CD4-positive, alpha-beta memory T cell (primary cell): ENCODE data around the gene SLC35F3. TPM values are rescaled to one million over a fixed set of nuclear protein-coding genes. Genes with fewer than 3 reads are reported as not detected.

Source experiments
- CTCF ChIA-PET: fragments of 350-600 bp; sonication (Branson Sonifier 250); formaldehyde crosslinking; loops from one replicate; lab custom pipeline; 2021; ENCODE audit warnings: inconsistent platforms; ENCODE audit not compliant: partially characterized antibody; lab: Charles Lee
- POLR2A ChIA-PET: fragments of 350-600 bp; sonication (Branson Sonifier 250); formaldehyde crosslinking; loops from one replicate; lab custom pipeline; 2021; ENCODE audit not compliant: partially characterized antibody; lab: Charles Lee
- DNase-seq, 5 donors: peaks; one replicate each; pipeline versions ENCODE4 v3.0.0 to v3.0.0-alpha.2; 2020 to 2022; ENCODE audit warnings: mixed read lengths in 1 of 5
- H3K27ac ChIP-seq: one replicate; pipeline ENCODE4 v1.7.0; 2013; ENCODE audit warnings: low read depth, low read length
- H3K27me3 ChIP-seq: 2 replicates; pipeline ENCODE4 v1.7.0; 2013; ENCODE audit warnings: mild to moderate bottlenecking, low read length, moderate library complexity; ENCODE audit not compliant: insufficient read depth
- H3K36me3 ChIP-seq: 2 replicates; pipeline ENCODE4 v1.7.0; 2013; ENCODE audit warnings: mild to moderate bottlenecking, low read length, moderate library complexity; ENCODE audit not compliant: insufficient read depth
- H3K4me1 ChIP-seq: 2 replicates; pipeline ENCODE4 v1.7.0; 2013; ENCODE audit warnings: mild to moderate bottlenecking, low read length, moderate library complexity; ENCODE audit not compliant: insufficient read depth
- H3K4me3 ChIP-seq, 2 donors: one replicate each; pipeline ENCODE4 v1.7.0; 2013; ENCODE audit warnings: low read length in 2 of 2, mild to moderate bottlenecking in 1 of 2
- H3K9me3 ChIP-seq, 2 donors: one replicate each; pipeline ENCODE4 v1.7.0; 2013; ENCODE audit warnings: low read length in 2 of 2, control low read depth in 1 of 2; ENCODE audit not compliant: control insufficient read depth in 1 of 2
- H3K27ac Mint-ChIP-seq, 7 donors: one replicate each; pipeline ENCODE4 v1.8.0; 2020 to 2021; ENCODE audit warnings: mixed read lengths in 7 of 7, mild to moderate bottlenecking in 6 of 7, inconsistent platforms in 3 of 7, moderate library complexity in 3 of 7
- H3K27me3 Mint-ChIP-seq, 2 donors: one replicate each; pipeline ENCODE4 v1.8.0; 2020 to 2021; ENCODE audit warnings: mixed read lengths in 2 of 2
- H3K36me3 Mint-ChIP-seq, 2 donors: one replicate each; pipeline ENCODE4 v1.8.0; 2020 to 2021; ENCODE audit warnings: mixed read lengths in 2 of 2, inconsistent platforms in 1 of 2, mild to moderate bottlenecking in 1 of 2
- H3K4me1 Mint-ChIP-seq, 4 donors: one replicate each; pipeline ENCODE4 v1.8.0; 2020 to 2021; ENCODE audit warnings: mixed read lengths in 4 of 4, mild to moderate bottlenecking in 1 of 4
- H3K4me3 Mint-ChIP-seq, 8 donors: one replicate each; pipeline ENCODE4 v1.8.0; 2020 to 2021; ENCODE audit warnings: mixed read lengths in 8 of 8, mild to moderate bottlenecking in 7 of 8, moderate library complexity in 6 of 8, inconsistent platforms in 3 of 8
- H3K9me3 Mint-ChIP-seq, 8 donors: one replicate each; pipeline ENCODE4 v1.8.0; 2020 to 2021; ENCODE audit warnings: mixed read lengths in 8 of 8, mild to moderate bottlenecking in 5 of 8, inconsistent platforms in 3 of 8, moderate library complexity in 1 of 8
- intact Hi-C: fragments of 100-400 bp; cut with micrococcal nuclease; formaldehyde crosslinking; loops from one replicate; pipeline ENCODE4 v1.15.1; 2023
- polyA plus RNA-seq, 2 donors: library from polyadenylated mRNA; unstranded; fragments of 300-500 nt; fragmentation: Illumina TruSeq; gene quantifications; one replicate each; pipeline ENCODE4 v1.2.3, GENCODE V29; 2021
- total RNA-seq, 2 experiments: library from RNA; stranded (reverse); gene quantifications; one replicate each; pipeline ENCODE4 v1.2.3, GENCODE V29; 2021

The SLC35F3 gene
- total and polyA plus RNA-seq, 4 experiments from 2014 or later, result 0.12 to 0.84 TPM; not detected in 2

DNA sequence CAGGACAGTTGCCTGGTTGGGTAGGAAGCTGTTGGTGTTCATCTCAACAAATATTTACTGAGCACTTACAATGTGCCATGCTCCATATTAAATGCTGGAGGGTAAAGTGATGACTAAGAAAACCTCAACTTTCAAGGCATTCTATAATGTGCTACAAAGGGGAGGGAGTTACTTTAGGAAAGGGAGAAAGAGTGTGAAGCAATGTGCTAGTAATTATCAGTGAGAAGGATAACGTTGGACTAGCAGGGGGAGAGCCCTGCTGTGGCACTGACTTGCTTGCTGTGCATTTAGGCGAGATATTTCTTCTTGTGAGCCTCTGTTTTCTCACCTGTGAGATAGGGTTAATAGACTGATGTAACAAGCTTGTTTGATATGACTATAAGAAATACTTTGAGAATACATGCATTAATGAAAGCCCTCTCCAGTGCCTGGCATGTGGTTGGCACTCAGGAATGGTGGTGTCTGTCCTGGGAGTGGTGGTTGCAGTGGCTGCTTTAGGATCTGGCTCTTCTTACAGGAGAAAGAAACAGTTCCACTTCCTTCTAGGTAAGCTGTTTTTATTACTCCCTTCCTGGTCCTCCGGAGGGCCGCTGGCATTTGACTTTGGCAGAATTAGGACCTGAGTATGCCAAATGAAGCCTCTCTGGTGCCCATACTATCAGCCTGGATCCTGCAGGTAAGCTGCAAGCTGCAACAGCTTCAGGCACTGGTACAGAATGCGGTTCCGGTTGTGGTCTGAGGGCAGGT is 357.7 kb downstream of the SLC35F3 start:
- Mint-ChIP-seq H3K36me3 (no peaks in the 10 kb centered on the region), H3K27ac (no peak overlapping the region)
- CTCF ChIA-PET, result no interaction called here

GRCh38 chr1:234262754-234263105 is 358.3 kb downstream of the SLC35F3 start:
- Mint-ChIP-seq H3K9me3 (peaks cover 0 to 5% (median 3%) of the 10 kb centered on the region in 8 donors), H3K27ac (no peak overlapping the region), H3K36me3 (no peaks in the 10 kb centered on the region), H3K4me3 (no peak overlapping the region), H3K4me1 (peaks cover 0 to 9% (median 5%) of the 10 kb centered on the region in 4 donors), H3K27me3 (peaks cover 1 to 13% of the 10 kb centered on the region in 2 donors)
- peaks cover 8% of the 10 kb centered on the region for H3K4me1 ChIP-seq
- DNase-seq, result no peak
- no peaks in the 10 kb centered on the region for H3K9me3 ChIP-seq
- no peak overlapping the region for H3K27ac ChIP-seq
- intact Hi-C loops, result no loop called here
- no peaks in the 10 kb centered on the region for H3K36me3 ChIP-seq
- no peaks in the 10 kb centered on the region for H3K27me3 ChIP-seq
- H3K4me3 ChIP-seq, result no peak overlapping the region
- ChIA-PET CTCF (no interaction called here), POLR2A (no interaction called here)

More for the DNA sequence above, 357.7 kb downstream of the SLC35F3 start:
- Histone ChIP-seq H3K36me3 (no peaks in the 10 kb centered on the region), H3K9me3 (no peaks in the 10 kb centered on the region), H3K27me3 (no peaks in the 10 kb centered on the region), H3K4me3 (no peak overlapping the region), H3K27ac (no peak overlapping the region), H3K4me1 (peaks cover 8% of the 10 kb centered on the region)
- DNase-seq, result no peak
- no peak overlapping the region for H3K4me3 Mint-ChIP-seq
- H3K9me3 Mint-ChIP-seq, result peaks cover 0 to 9% (median 5%) of the 10 kb centered on the region in 8 donors
- peaks cover 4 to 13% of the 10 kb centered on the region in 2 donors for H3K27me3 Mint-ChIP-seq
- POLR2A ChIA-PET, result no interaction called here
- peaks cover 0 to 9% (median 5%) of the 10 kb centered on the region in 4 donors for H3K4me1 Mint-ChIP-seq
- intact Hi-C loops, result no loop called here

DNA sequence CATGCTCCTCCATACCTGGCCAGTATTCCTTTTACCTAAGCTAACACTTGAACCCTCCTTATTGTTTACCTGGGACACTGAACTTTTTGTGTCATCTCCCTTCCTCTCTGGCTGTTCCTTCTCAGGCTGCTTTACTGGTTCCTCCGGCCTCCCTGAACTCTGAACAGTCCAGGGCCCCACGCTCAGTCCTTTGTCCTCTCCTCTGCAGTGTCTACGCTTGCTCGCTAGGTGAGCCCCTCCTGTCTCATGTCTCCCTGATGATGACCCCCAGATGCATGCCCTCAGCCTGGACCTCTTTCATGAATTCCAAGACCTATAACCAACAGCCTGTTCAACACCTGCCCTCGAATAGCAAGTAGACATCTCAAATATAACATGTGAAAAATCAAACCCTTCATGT is 360.4 kb downstream of the SLC35F3 start:
- intact Hi-C loops, result no loop called here
- Mint-ChIP-seq H3K27ac (no peak overlapping the region), H3K27me3 (peaks cover 0 to 8% of the 10 kb centered on the region in 2 donors), H3K9me3 (peaks cover 0 to 1% (median 0%) of the 10 kb centered on the region in 8 donors), H3K36me3 (no peaks in the 10 kb centered on the region), H3K4me1 (peaks cover 0 to 9% (median 5%) of the 10 kb centered on the region in 4 donors), H3K4me3 (no peak overlapping the region)
- Histone ChIP-seq H3K9me3 (no peaks in the 10 kb centered on the region), H3K27me3 (no peaks in the 10 kb centered on the region), H3K4me1 (peaks cover 8% of the 10 kb centered on the region), H3K27ac (no peak overlapping the region), H3K36me3 (no peaks in the 10 kb centered on the region), H3K4me3 (no peak overlapping the region)
- ChIA-PET POLR2A (no interaction called here), CTCF (no interaction called here)
- no peak for DNase-seq

GRCh38 chr1:234265321-234265720 is 360.8 kb downstream of the SLC35F3 start:
- no peak overlapping the region for H3K4me3 Mint-ChIP-seq
- ChIA-PET POLR2A (no interaction called here), CTCF (no interaction called here)
- Histone ChIP-seq H3K9me3 (no peaks in the 10 kb centered on the region), H3K27ac (no peak overlapping the region), H3K4me1 (peaks cover 6% of the 10 kb centered on the region), H3K4me3 (no peak overlapping the region), H3K36me3 (no peaks in the 10 kb centered on the region), H3K27me3 (no peaks in the 10 kb centered on the region)
- no peak for DNase-seq
- H3K9me3 Mint-ChIP-seq, result peaks cover 0 to 1% (median 0%) of the 10 kb centered on the region in 8 donors
- intact Hi-C loops, result no loop called here
- H3K36me3 Mint-ChIP-seq, result no peaks in the 10 kb centered on the region
- H3K4me1 Mint-ChIP-seq, result peaks cover 0 to 6% (median 4%) of the 10 kb centered on the region in 4 donors
- H3K27ac Mint-ChIP-seq, result no peak overlapping the region
- peaks cover 0 to 8% of the 10 kb centered on the region in 2 donors for H3K27me3 Mint-ChIP-seq

DNA sequence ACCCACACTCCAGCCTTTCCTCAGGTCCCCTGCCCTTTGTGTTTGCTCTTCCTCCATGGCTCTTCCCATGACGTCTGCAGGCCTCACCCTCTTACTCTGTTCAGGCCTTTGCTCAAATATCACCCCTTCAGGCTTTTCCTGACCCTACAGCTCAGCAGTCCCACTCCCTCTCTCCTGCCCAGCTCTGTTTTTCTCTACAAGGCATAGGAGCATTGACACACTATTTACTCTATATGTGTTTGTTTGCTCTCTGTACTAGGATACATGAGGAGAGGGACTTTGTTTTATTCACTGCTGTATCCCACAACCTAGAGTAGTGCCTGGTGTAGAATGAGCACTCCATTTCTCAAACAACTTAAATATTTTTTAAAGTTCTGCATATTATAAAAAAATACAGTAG is 361.4 kb downstream of the SLC35F3 start:
- H3K9me3 Mint-ChIP-seq, result peaks cover 0 to 1% (median 0%) of the 10 kb centered on the region in 8 donors
- DNase-seq, result no peak
- peaks cover 0 to 6% of the 10 kb centered on the region in 2 donors for H3K27me3 Mint-ChIP-seq
- no peak overlapping the region for H3K4me3 Mint-ChIP-seq
- H3K36me3 Mint-ChIP-seq, result no peaks in the 10 kb centered on the region
- H3K4me1 Mint-ChIP-seq, result peaks cover 0 to under 1% (median 0%) of the 10 kb centered on the region in 4 donors
- H3K36me3 ChIP-seq, result no peaks in the 10 kb centered on the region
- peaks cover under 1% of the 10 kb centered on the region for H3K4me1 ChIP-seq
- H3K27me3 ChIP-seq, result no peaks in the 10 kb centered on the region
- H3K27ac Mint-ChIP-seq, result no peak overlapping the region
- ChIA-PET POLR2A (no interaction called here), CTCF (no interaction called here)
- H3K27ac ChIP-seq, result no peak overlapping the region
- intact Hi-C loops, result no loop called here
- no peak overlapping the region for H3K4me3 ChIP-seq
- H3K9me3 ChIP-seq, result no peaks in the 10 kb centered on the region

DNA sequence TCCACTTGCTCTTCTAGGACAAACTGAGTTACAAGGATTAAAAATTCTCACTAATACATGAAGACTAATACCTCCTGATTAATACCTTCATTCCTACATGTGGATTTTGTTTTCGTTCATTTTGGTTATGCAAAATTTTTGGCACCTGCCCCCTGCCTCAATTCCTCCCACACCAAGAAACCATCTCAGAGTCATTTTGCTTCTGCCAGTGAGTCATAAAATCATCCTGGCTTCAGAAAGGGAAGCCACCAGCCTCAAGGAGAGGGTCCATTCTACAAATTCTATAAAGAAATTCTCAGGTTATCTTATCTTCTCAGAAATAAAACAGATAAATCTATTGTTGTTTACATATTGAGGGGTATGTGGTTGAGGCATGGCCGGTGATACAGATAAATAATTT is 365.6 kb downstream of the SLC35F3 start:
- Mint-ChIP-seq H3K36me3 (no peaks in the 10 kb centered on the region), H3K27me3 (peaks cover 0 to 9% of the 10 kb centered on the region in 2 donors), H3K27ac (no peak overlapping the region), H3K4me3 (no peak overlapping the region), H3K9me3 (no peaks in the 10 kb centered on the region), H3K4me1 (peaks cover 0 to 4% (median 1%) of the 10 kb centered on the region in 4 donors)
- no peak overlapping the region for H3K4me3 ChIP-seq
- intact Hi-C loops, result no loop called here
- ChIA-PET CTCF (no interaction called here), POLR2A (no interaction called here)
- no peaks in the 10 kb centered on the region for H3K36me3 ChIP-seq
- no peaks in the 10 kb centered on the region for H3K27me3 ChIP-seq
- H3K4me1 ChIP-seq, result no peaks in the 10 kb centered on the region
- no peaks in the 10 kb centered on the region for H3K9me3 ChIP-seq
- no peak overlapping the region for H3K27ac ChIP-seq
- DNase-seq, result no peak

DNA sequence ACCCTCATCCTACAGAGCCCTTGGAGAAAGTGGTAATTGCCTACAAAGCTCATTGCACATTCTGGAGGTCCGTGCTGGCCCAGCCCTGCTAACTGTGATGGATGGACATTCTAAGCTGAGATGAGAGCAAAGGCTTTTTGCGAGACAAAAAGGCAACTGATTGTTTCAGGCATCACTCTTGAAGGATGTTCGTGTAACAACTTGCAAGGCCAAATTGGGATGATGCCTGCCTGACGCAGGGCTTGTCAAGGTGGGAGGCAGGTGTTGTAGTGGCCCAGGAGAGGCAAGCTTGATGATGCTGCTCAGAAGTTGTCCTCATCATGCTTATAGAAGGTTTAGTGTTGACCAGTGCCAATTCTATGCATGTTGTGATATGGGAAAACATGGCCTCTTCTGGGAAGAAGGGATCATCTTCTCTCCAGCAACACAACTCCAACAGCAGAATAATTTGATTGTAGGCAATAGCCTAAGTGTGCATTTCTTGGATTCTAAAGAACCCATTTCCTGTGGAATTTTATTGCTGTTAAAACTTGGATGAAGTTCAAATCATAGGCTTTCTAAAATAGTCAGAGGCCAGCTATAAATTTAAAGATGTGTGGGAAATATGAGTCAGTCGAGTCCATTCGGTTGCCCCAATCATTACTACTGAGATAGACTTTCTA is 366.2 kb downstream of the SLC35F3 start:
- intact Hi-C loops, result no loop called here
- H3K27ac Mint-ChIP-seq, result no peak overlapping the region

More for the DNA sequence above, 366.2 kb downstream of the SLC35F3 start:
- peak overlapping the region in 1 of 8 donors; percentile 41 for H3K4me3 Mint-ChIP-seq
- H3K36me3 Mint-ChIP-seq, result no peaks in the 10 kb centered on the region
- H3K27me3 Mint-ChIP-seq, result peaks cover 0 to 9% of the 10 kb centered on the region in 2 donors
- Histone ChIP-seq H3K9me3 (no peaks in the 10 kb centered on the region), H3K27ac (no peak overlapping the region), H3K36me3 (no peaks in the 10 kb centered on the region), H3K27me3 (no peaks in the 10 kb centered on the region), H3K4me1 (no peaks in the 10 kb centered on the region), H3K4me3 (no peak overlapping the region)
- ChIA-PET POLR2A (no interaction called here), CTCF (no interaction called here)
- H3K9me3 Mint-ChIP-seq, result no peaks in the 10 kb centered on the region
- peaks cover 0 to 4% (median 1%) of the 10 kb centered on the region in 4 donors for H3K4me1 Mint-ChIP-seq
- no peak for DNase-seq
